ENCODE results near the gene POM121.

DNA sequence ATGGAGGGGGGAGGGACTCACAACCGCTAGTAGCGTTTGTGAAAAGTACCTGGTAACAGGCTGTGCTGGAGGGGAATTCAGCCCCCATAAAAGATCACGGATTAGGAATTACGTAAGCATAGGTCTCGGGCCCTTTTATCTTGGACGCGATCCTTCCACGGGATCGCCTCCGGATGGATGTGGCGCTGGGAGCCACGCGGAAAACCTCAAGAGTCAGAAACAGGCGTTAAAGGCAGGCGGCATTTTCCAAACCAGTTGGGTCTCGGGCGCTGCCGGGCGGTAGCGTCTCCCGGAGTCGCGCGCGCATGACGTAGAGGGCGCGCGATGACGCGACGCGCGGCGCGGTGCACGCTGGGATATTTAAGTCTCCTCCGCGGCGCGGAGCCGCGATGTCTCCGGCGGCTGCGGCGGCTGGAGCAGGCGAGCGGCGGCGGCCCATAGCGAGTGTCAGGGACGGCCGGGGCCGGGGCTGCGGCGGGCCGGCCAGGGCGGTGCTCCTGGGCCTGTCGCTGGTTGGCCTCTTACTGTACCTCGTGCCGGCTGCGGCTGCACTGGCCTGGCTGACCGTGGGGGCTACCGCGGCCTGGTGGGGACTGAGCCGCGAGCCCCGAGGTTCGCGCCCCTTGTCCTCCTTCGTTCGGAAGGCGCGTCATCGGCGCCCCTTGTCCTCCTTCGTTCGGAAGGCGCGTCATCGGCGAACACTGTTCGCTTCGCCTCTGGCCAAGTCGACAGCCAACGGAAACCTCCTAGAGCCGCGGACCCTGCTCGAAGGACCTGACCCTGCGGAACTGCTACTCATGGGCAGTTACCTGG lies at the start of gene POM121:
- TF ChIP-seq POLR2A (IDR thresholded peaks at IDR 0.05; ENCODE audit: low read depth, low read length) (peak; percentile 96), JUN (IDR thresholded peaks at IDR 0.05; ENCODE audit: borderline replicate concordance, insufficient read depth, insufficient read length, low read depth) (no peak), GATA2 (IDR thresholded peaks at IDR 0.05; ENCODE audit: insufficient read depth, insufficient read length, low read depth, low read length) (no peak), EZH2 (IDR thresholded peaks at IDR 0.05; ENCODE audit: borderline replicate concordance, low read depth, low read length, severe bottlenecking) (no peak), FOS (IDR thresholded peaks at IDR 0.05; ENCODE audit: borderline replicate concordance, insufficient read depth, low read length) (no peak), POLR2AphosphoS5 (IDR thresholded peaks at IDR 0.05; ENCODE audit: insufficient read depth, low read depth, low read length) (peak; percentile 97)
- TF ChIP-seq, protein P1, sequence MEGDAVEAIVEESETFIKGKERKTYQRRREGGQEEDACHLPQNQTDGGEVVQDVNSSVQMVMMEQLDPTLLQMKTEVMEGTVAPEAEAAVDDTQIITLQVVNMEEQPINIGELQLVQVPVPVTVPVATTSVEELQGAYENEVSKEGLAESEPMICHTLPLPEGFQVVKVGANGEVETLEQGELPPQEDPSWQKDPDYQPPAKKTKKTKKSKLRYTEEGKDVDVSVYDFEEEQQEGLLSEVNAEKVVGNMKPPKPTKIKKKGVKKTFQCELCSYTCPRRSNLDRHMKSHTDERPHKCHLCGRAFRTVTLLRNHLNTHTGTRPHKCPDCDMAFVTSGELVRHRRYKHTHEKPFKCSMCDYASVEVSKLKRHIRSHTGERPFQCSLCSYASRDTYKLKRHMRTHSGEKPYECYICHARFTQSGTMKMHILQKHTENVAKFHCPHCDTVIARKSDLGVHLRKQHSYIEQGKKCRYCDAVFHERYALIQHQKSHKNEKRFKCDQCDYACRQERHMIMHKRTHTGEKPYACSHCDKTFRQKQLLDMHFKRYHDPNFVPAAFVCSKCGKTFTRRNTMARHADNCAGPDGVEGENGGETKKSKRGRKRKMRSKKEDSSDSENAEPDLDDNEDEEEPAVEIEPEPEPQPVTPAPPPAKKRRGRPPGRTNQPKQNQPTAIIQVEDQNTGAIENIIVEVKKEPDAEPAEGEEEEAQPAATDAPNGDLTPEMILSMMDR (IDR thresholded peaks at IDR 0.05; ENCODE audit: extremely low read depth in 1 of 2, insufficient read depth in 1 of 2, low read depth in 1 of 2, low read length in 2 of 2): no peak
- TF ChIP-seq, protein P2, sequence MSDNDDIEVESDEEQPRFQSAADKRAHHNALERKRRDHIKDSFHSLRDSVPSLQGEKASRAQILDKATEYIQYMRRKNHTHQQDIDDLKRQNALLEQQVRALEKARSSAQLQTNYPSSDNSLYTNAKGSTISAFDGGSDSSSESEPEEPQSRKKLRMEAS (IDR thresholded peaks at IDR 0.05; ENCODE audit: insufficient read depth, insufficient read length): no peak
